GM12878 (cell line): Measurements from ENCODE around the gene MAP2K2. TPM values are rescaled to one million over a fixed set of nuclear protein-coding genes. Genes with fewer than 3 reads are reported as not detected.

Experiments used
- ATAC-seq: fragments of 200-7000 bp; cut with Tn5 transposase; 3 replicates; pipeline ENCODE4 v1.9.1; 2020; ENCODE audit warnings: mild to moderate bottlenecking, moderate library complexity
- BruUV-seq: library from RNA; stranded (reverse); fragments of 400-500 nt; replicated peaks from 2 replicates; lab custom pipeline; 2021; lab: Mats Ljungman, UMichigan
- CTCF ChIA-PET: fragments of 300-600 bp; sonication (Branson Sonifier 250); formaldehyde crosslinking; extraction: SDS; loops from one replicate; lab custom pipeline; 2021; ENCODE audit warnings: inconsistent platforms; lab: Yijun Ruan, JAX
- POLR2A ChIA-PET: fragments of 350-600 bp; formaldehyde crosslinking; extraction: SDS; loops from one replicate; lab custom pipeline; 2021; ENCODE audit warnings: inconsistent platforms; lab: Charles Lee
- RAD21 ChIA-PET: fragments of 300-600 bp; sonication (Branson Sonifier 250); formaldehyde crosslinking; loops from one replicate; lab custom pipeline; 2023; ENCODE audit warnings: antibody characterized with exemption; ENCODE audit not compliant: unreplicated experiment; lab: Charles Lee
- SMC1A ChIA-PET: fragments of 300-600 bp; sonication (Branson Sonifier 250); formaldehyde crosslinking; loops from one replicate; lab custom pipeline; 2023; ENCODE audit not compliant: unreplicated experiment, uncharacterized antibody; lab: Charles Lee
- DNase-seq: peaks from one replicate; pipeline ENCODE4 v3.0.0-alpha.2; 2011; ENCODE audit warnings: low read depth, low spot score
- FAIRE-seq: peaks from 3 replicates; lab custom pipeline; 2011; peaks lifted over from hg19 to GRCh38; lab: Jason Lieb, UNC
- H2AFZ ChIP-seq: 2 replicates; pipeline ENCODE4 v1.6.0; 2011; ENCODE audit warnings: low read depth, low read length, control low read depth; ENCODE audit not compliant: control insufficient read depth
- H3K27ac ChIP-seq: 2 replicates; pipeline ENCODE4 v1.5.1; 2011; ENCODE audit warnings: control low read depth; ENCODE audit not compliant: control insufficient read depth, insufficient read depth
- H3K27me3 ChIP-seq, 2 experiments: replicated peaks in 1 of 2; 2 replicates each; pipeline versions ENCODE4 v1.6.0 to v1.6.1; 2011; ENCODE audit warnings: low read length in 1 of 2; ENCODE audit not compliant: control insufficient read depth in 2 of 2, insufficient read depth in 2 of 2
- H3K36me3 ChIP-seq, 2 experiments: 2 replicates each; pipeline ENCODE4 v1.5.1; 2011; ENCODE audit warnings: low read length in 1 of 2; ENCODE audit not compliant: control insufficient read depth in 2 of 2, insufficient read depth in 2 of 2
- H3K4me1 ChIP-seq: 2 replicates; pipeline ENCODE4 v1.6.1; 2011; ENCODE audit warnings: mild to moderate bottlenecking, low read length, moderate library complexity, mixed read lengths; ENCODE audit not compliant: control insufficient read depth, insufficient read depth
- H3K4me2 ChIP-seq: 2 replicates; pipeline ENCODE4 v1.6.0; 2011; ENCODE audit warnings: control low read depth; ENCODE audit not compliant: control insufficient read depth, insufficient read depth
- H3K4me3 ChIP-seq: fragments of 200-600 bp; sonication (generic); 2 replicates; pipeline ENCODE4 v1.5.1; 2016
- H3K79me2 ChIP-seq: 2 replicates; pipeline ENCODE4 v1.6.0; 2011; ENCODE audit warnings: low read length; ENCODE audit not compliant: control insufficient read depth, insufficient read depth
- H3K9ac ChIP-seq: 2 replicates; pipeline ENCODE4 v1.8.0; 2011; ENCODE audit warnings: low read length, control low read depth, mixed read lengths; ENCODE audit not compliant: control insufficient read depth, insufficient read depth
- H3K9me3 ChIP-seq: replicated peaks from 3 replicates; pipeline ENCODE4 v1.5.1; 2011; ENCODE audit warnings: mild to moderate bottlenecking, low read length; ENCODE audit not compliant: control insufficient read depth, insufficient read depth
- H4K20me1 ChIP-seq: 2 replicates; pipeline ENCODE4 v1.6.0; 2011; ENCODE audit not compliant: control insufficient read depth, insufficient read depth
- CREM ChIP-seq: IDR thresholded peaks from 2 replicates; pipeline ENCODE4 v1.6.1; 2014; ENCODE audit warnings: antibody characterized with exemption, low read depth
- FOXM1 ChIP-seq: IDR thresholded peaks from 2 replicates; pipeline ENCODE4 v1.6.1; 2012; ENCODE audit warnings: low read depth, mild to moderate bottlenecking, inconsistent platforms, low read length, moderate library complexity
- JUND ChIP-seq: IDR thresholded peaks from 2 replicates; pipeline ENCODE4 v1.6.1; 2012; ENCODE audit warnings: low read depth, mild to moderate bottlenecking, low read length, improper control_type of control experiment, moderate library complexity
- NBN ChIP-seq: fragments of 450-650 bp; IDR thresholded peaks from 2 replicates; pipeline ENCODE4 v1.6.1; 2016
- SREBF1 ChIP-seq: IDR thresholded peaks from 2 replicates; pipeline ENCODE4 v1.6.1; 2012; ENCODE audit warnings: mild to moderate bottlenecking, low read length
- STAT3 ChIP-seq: IDR thresholded peaks from 2 replicates; pipeline ENCODE4 v1.6.1; 2011; ENCODE audit warnings: low read depth, low read length, improper control_type of control experiment
- SUZ12 ChIP-seq: fragments of 200-600 bp; sonication (generic); IDR thresholded peaks from one replicate; pipeline ENCODE4 v1.6.1; 2018; ENCODE audit warnings: antibody characterized with exemption, mild to moderate bottlenecking; ENCODE audit not compliant: unreplicated experiment
- WGBS: methylation state at CpG from one replicate; pipeline ENCODE4 v1.1.6; 2016; ENCODE audit warnings: low lambda C conversion rate; ENCODE audit not compliant: insufficient replicate concordance, insufficient coverage; ENCODE audit errors: missing lambda C conversion rate; 5-methylcytosine and 5-hydroxymethylcytosine counted together
- in situ Hi-C: fragments of 300-500 bp; cut with MboI; formaldehyde crosslinking; loops from 9 replicates; pipeline ENCODE4 v1.14.3; 2018; ENCODE audit warnings: mixed read lengths
- intact Hi-C: fragments of 100-400 bp; cut with micrococcal nuclease; formaldehyde crosslinking; loops from one replicate; pipeline ENCODE4 v1.14.2; 2022; ENCODE audit not compliant: unreplicated experiment
- polyA plus RNA-seq, 11 experiments: library from polyadenylated mRNA; depleted of rRNA in 4 of 11; unstranded in 6 of 11; stranded (reverse) in 5 of 11; fragments of >200 nt; fragmentation: Nextera tagmentation in 4 of 11; fragmentation: Illumina TruSeq in 1 of 11; extraction: Ambion mirVana in 4 of 11; extraction: Trizol in 1 of 11; gene quantifications; 1 replicate in 1 of 11; 2 replicates in 10 of 11; pipeline versions ENCODE4 v1.2.1 to v1.2.3, GENCODE V29; 2011 to 2016; ENCODE audit warnings: inconsistent platforms in 2 of 11, missing spikeins in 2 of 11, low read depth in 1 of 11
- total RNA-seq, 4 experiments: library from RNA; depleted of rRNA in 3 of 4; stranded (reverse); fragments of >200 nt in 3 of 4; fragmentation: Illumina TruSeq in 1 of 4; extraction: Trizol in 1 of 4; gene quantifications; 2 replicates each; pipeline versions ENCODE4 v1.2.1 to v1.2.3, GENCODE V29; 2013 to 2021
- TF ChIP-seq, protein P1 (sequence below): IDR thresholded peaks from 2 replicates; pipeline ENCODE4 v1.6.1; 2012; ENCODE audit warnings: low read depth, low read length, improper control_type of control experiment
- TF ChIP-seq, protein P2 (sequence below): fragments of 450-650 bp; formaldehyde crosslinking; IDR thresholded peaks from 2 replicates; pipeline ENCODE4 v1.5.0; 2022; ENCODE audit warnings: mild to moderate bottlenecking, missing genetic modification characterization
- TF ChIP-seq, protein P3 (sequence below): fragments of 450-650 bp; IDR thresholded peaks from 2 replicates; pipeline ENCODE4 v1.6.1; 2018; ENCODE audit warnings: borderline replicate concordance, mild to moderate bottlenecking; ENCODE audit not compliant: partially characterized antibody
- TF ChIP-seq, protein P4 (sequence below): fragments of 450-650 bp; IDR thresholded peaks from 2 replicates; pipeline ENCODE4 v1.6.1; 2017; ENCODE audit warnings: low read depth, mild to moderate bottlenecking, moderate library complexity

The MAP2K2 gene
- total and polyA plus RNA-seq, 10 of the 15 experiments (the other 5 are each of a cell fraction or from before 2014, with no cell fraction given): 1.00 to 210 (median 53.5) TPM

DNA sequence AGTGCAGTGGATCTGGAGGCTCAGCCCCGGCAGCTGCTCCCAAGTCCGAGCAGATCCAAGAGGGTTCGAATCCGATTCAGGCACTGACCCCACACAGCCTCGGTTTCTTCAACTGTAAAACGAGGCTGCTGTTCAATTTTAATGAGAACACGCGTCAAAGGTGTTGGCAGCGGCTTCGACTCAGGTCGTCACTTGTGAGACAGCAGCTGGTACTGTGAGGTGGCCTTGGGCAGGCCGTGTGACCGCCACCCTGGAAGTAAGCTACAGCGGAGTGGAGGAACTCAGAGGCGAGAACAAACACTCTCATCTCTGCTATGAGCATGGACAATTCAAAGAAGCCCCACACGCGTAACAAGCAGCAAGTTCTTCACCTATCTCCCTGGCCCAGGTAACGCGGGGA lies 9.7 kb downstream of the MAP2K2 start:
- TF ChIP-seq, protein P1, sequence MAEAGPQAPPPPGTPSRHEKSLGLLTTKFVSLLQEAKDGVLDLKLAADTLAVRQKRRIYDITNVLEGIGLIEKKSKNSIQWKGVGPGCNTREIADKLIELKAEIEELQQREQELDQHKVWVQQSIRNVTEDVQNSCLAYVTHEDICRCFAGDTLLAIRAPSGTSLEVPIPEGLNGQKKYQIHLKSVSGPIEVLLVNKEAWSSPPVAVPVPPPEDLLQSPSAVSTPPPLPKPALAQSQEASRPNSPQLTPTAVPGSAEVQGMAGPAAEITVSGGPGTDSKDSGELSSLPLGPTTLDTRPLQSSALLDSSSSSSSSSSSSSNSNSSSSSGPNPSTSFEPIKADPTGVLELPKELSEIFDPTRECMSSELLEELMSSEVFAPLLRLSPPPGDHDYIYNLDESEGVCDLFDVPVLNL: no peak
- TF ChIP-seq STAT3 (no peak), NBN (no peak), FOXM1 (no peak), SUZ12 (no peak), CREM (no peak), JUND (no peak), SREBF1 (no peak)
- TF ChIP-seq, protein P2, sequence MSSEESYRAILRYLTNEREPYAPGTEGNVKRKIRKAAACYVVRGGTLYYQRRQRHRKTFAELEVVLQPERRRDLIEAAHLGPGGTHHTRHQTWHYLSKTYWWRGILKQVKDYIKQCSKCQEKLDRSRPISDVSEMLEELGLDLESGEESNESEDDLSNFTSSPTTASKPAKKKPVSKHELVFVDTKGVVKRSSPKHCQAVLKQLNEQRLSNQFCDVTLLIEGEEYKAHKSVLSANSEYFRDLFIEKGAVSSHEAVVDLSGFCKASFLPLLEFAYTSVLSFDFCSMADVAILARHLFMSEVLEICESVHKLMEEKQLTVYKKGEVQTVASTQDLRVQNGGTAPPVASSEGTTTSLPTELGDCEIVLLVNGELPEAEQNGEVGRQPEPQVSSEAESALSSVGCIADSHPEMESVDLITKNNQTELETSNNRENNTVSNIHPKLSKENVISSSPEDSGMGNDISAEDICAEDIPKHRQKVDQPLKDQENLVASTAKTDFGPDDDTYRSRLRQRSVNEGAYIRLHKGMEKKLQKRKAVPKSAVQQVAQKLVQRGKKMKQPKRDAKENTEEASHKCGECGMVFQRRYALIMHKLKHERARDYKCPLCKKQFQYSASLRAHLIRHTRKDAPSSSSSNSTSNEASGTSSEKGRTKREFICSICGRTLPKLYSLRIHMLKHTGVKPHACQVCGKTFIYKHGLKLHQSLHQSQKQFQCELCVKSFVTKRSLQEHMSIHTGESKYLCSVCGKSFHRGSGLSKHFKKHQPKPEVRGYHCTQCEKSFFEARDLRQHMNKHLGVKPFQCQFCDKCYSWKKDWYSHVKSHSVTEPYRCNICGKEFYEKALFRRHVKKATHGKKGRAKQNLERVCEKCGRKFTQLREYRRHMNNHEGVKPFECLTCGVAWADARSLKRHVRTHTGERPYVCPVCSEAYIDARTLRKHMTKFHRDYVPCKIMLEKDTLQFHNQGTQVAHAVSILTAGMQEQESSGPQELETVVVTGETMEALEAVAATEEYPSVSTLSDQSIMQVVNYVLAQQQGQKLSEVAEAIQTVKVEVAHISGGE (CRISPR knock-in tag): no peak
- TF ChIP-seq, protein P3, sequence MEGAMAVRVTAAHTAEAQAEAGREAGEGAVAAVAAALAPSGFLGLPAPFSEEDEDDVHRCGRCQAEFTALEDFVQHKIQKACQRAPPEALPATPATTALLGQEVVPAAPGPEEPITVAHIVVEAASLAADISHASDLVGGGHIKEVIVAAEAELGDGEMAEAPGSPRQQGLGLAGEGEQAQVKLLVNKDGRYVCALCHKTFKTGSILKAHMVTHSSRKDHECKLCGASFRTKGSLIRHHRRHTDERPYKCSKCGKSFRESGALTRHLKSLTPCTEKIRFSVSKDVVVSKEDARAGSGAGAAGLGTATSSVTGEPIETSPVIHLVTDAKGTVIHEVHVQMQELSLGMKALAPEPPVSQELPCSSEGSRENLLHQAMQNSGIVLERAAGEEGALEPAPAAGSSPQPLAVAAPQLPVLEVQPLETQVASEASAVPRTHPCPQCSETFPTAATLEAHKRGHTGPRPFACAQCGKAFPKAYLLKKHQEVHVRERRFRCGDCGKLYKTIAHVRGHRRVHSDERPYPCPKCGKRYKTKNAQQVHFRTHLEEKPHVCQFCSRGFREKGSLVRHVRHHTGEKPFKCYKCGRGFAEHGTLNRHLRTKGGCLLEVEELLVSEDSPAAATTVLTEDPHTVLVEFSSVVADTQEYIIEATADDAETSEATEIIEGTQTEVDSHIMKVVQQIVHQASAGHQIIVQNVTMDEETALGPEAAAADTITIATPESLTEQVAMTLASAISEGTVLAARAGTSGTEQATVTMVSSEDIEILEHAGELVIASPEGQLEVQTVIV: no peak
- TF ChIP-seq, protein P4, sequence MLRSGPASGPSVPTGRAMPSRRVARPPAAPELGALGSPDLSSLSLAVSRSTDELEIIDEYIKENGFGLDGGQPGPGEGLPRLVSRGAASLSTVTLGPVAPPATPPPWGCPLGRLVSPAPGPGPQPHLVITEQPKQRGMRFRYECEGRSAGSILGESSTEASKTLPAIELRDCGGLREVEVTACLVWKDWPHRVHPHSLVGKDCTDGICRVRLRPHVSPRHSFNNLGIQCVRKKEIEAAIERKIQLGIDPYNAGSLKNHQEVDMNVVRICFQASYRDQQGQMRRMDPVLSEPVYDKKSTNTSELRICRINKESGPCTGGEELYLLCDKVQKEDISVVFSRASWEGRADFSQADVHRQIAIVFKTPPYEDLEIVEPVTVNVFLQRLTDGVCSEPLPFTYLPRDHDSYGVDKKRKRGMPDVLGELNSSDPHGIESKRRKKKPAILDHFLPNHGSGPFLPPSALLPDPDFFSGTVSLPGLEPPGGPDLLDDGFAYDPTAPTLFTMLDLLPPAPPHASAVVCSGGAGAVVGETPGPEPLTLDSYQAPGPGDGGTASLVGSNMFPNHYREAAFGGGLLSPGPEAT: no peak
- H2AFZ ChIP-seq: no peak overlapping the region
- peak overlapping the region; percentile 55 for H3K27ac ChIP-seq
- in situ Hi-C loops (no loop called here), intact Hi-C loops (loop anchor here (2.0 kb wide), 1 partner anchor 45 kb away; no protein-coding TSS in a partner anchor)
- no TSS peak for BruUV-seq
- ChIA-PET SMC1A (interaction anchor here (1.2 to 1.8 kb wide), 5 partner anchors 10 to 126 kb away, joined by 3 to 13 read pairs (median 4); no protein-coding TSS in a partner anchor), RAD21 (interaction anchor here (0.6 to 2.0 kb wide), 6 partner anchors 25 to 129 kb away, joined by 3 to 9 read pairs (median 4); partner anchors contain the start of genes EEF2 and PIAS4), POLR2A (interaction anchor here (0.6 to 1.6 kb wide), 3 partner anchors 50 to 229 kb away, joined by 3 to 5 read pairs (median 5); partner anchors contain the start of gene EEF2), CTCF (interaction anchor here (1.0 to 3.4 kb wide), 5 partner anchors 10 to 128 kb away, joined by 6 to 25 read pairs (median 13); partner anchors contain the start of gene EEF2)
- H3K36me3 ChIP-seq: peaks cover 24 to 30% of the 10 kb centered on the region in 2 experiments
- no peak for DNase-seq
- H3K27me3 ChIP-seq: no peaks in the 10 kb centered on the region
- H3K4me3 ChIP-seq: no peak overlapping the region
- no peaks in the 10 kb centered on the region for H4K20me1 ChIP-seq
- H3K4me2 ChIP-seq: peak overlapping the region; percentile 6
- no peak for FAIRE-seq
- no peak overlapping the region for H3K9ac ChIP-seq
- no peak for ATAC-seq
- peaks cover 38% of the 10 kb centered on the region for H3K4me1 ChIP-seq
- no peaks in the 10 kb centered on the region for H3K9me3 ChIP-seq
- 96% methylated on average over 19 of the region's 19 CpGs for WGBS
- H3K79me2 ChIP-seq: peaks cover 15% of the 10 kb centered on the region
